Measurements from ENCODE around the gene SUCLG2. TPM values are rescaled to one million over a fixed set of nuclear protein-coding genes. Genes with fewer than 3 reads are reported as not detected.

SUCLG2 gene
- total RNA-seq, 1 experiment from 2014 or later = 49.0 TPM

- no peak for DNase-seq (ENCODE audit: extremely low read depth, low read depth)
These were observed 319.8 kb downstream of the SUCLG2 start for GRCh38 chr3:67334588-67334987.

- DNase-seq (ENCODE audit: extremely low read depth, low read depth) = no peak
These were observed 325.1 kb downstream of the SUCLG2 start for GRCh38 chr3:67329358-67329757.

- no peak for DNase-seq (ENCODE audit: extremely low read depth, low read depth)
These were observed 326.8 kb downstream of the SUCLG2 start for GRCh38 chr3:67327582-67327981.

GRCh38 chr3:67325231-67325630 is 329.2 kb downstream of the SUCLG2 start:
- no peak for DNase-seq (ENCODE audit: extremely low read depth, low read depth)
